ENCODE results near the gene PDC.

The PDC gene

DNA sequence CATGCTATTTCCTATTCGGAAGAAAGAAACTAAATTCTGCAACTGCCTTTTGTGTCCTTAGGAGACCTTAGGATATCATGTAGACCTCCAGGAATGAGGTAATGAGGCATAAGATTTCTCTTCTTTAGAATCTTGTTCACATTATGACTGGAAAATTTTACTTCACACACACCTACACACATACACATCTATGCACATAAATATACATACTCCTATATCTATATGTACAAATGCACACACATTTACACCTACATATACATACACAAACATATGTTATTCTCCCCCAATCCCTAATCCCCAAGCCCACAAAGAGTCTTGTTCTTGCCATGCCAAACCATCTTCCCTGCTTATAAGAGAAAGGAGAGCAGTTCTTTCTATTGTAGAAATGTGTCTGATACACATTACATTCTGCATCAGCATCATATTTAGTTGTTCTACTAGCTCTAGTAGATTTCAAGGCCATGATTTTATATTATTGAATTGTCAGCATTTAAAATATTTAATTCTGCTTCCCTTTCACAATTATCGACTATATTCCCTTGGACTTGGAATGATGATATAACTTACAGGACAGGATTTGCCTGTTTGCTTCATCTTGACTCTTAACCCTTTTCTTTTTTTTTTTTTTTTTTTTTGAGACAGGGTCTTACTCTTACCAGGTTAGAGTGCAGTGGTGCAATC is 35.4 kb upstream of the PDC start:
- no peak for TF ChIP-seq EZH2phosphoT487 (IDR thresholded peaks at IDR 0.05; ENCODE audit: low read depth)
- TF ChIP-seq, protein P1, sequence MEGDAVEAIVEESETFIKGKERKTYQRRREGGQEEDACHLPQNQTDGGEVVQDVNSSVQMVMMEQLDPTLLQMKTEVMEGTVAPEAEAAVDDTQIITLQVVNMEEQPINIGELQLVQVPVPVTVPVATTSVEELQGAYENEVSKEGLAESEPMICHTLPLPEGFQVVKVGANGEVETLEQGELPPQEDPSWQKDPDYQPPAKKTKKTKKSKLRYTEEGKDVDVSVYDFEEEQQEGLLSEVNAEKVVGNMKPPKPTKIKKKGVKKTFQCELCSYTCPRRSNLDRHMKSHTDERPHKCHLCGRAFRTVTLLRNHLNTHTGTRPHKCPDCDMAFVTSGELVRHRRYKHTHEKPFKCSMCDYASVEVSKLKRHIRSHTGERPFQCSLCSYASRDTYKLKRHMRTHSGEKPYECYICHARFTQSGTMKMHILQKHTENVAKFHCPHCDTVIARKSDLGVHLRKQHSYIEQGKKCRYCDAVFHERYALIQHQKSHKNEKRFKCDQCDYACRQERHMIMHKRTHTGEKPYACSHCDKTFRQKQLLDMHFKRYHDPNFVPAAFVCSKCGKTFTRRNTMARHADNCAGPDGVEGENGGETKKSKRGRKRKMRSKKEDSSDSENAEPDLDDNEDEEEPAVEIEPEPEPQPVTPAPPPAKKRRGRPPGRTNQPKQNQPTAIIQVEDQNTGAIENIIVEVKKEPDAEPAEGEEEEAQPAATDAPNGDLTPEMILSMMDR (IDR thresholded peaks at IDR 0.05; ENCODE audit: low read depth, low read length): no peak
- Histone ChIP-seq H3K4me3 (ENCODE audit: low read length) (no peak overlapping the region), H3K36me3 (replicated peaks; ENCODE audit: low read depth, low read length) (no peaks in the 10 kb centered on the region), H3K27me3 (ENCODE audit: low read depth, low read length) (no peaks in the 10 kb centered on the region), H3K27ac (ENCODE audit: low read length) (no peak overlapping the region), H3K4me2 (ENCODE audit: low read length) (no peak overlapping the region), H2AFZ (ENCODE audit: low read depth, low read length) (no peak overlapping the region), H3K79me2 (ENCODE audit: low read length) (no peaks in the 10 kb centered on the region), H3K9ac (ENCODE audit: low read length) (no peak overlapping the region), H3K4me1 (ENCODE audit: low read length) (peaks cover 30% of the 10 kb centered on the region), H4K20me1 (ENCODE audit: insufficient read depth, low read length) (no peaks in the 10 kb centered on the region), H3K9me3 (ENCODE audit: insufficient read depth, low read length) (no peaks in the 10 kb centered on the region)

DNA sequence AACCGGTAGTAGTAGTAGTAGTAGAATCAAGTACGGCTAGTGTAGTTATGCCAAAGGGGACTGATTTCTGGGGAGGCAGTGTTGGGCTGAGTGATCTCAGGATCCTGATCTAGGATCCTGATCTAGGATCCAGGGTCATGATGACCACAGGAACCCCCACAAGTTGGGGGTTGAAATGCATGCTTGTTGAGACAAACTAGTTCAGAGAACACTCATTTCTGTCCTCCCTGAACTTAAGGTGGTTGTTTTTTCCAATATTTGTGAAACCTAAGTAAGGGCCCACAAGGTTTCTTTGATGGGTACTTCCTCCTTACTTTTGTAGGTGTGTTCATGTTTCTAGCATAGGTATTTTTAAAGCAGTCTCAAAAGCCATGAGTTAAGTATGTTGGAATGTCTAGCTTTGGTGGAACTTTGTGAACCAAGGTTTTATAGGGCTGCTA is 33.9 kb upstream of the PDC start:
- Histone ChIP-seq H3K4me2 (ENCODE audit: low read length) (peak overlapping the region; percentile 39), H3K9ac (ENCODE audit: low read length) (no peak overlapping the region), H3K79me2 (ENCODE audit: low read length) (no peaks in the 10 kb centered on the region), H2AFZ (ENCODE audit: low read depth, low read length) (peak overlapping the region; percentile 34; the same call in 1 of the 2 replicates), H4K20me1 (ENCODE audit: insufficient read depth, low read length) (no peaks in the 10 kb centered on the region), H3K36me3 (replicated peaks; ENCODE audit: low read depth, low read length) (no peaks in the 10 kb centered on the region), H3K27ac (ENCODE audit: low read length) (0 out of 2 replicates have a peak overlapping the region, but pooled peaks have one; percentile 13), H3K27me3 (ENCODE audit: low read depth, low read length) (no peaks in the 10 kb centered on the region), H3K9me3 (ENCODE audit: insufficient read depth, low read length) (no peaks in the 10 kb centered on the region), H3K4me3 (ENCODE audit: low read length) (no peak overlapping the region), H3K4me1 (ENCODE audit: low read length) (peaks cover 30% of the 10 kb centered on the region)
- TF ChIP-seq, protein P1 (IDR thresholded peaks at IDR 0.05; ENCODE audit: low read depth, low read length): no peak
- TF ChIP-seq EZH2phosphoT487 (IDR thresholded peaks at IDR 0.05; ENCODE audit: low read depth): no peak

DNA sequence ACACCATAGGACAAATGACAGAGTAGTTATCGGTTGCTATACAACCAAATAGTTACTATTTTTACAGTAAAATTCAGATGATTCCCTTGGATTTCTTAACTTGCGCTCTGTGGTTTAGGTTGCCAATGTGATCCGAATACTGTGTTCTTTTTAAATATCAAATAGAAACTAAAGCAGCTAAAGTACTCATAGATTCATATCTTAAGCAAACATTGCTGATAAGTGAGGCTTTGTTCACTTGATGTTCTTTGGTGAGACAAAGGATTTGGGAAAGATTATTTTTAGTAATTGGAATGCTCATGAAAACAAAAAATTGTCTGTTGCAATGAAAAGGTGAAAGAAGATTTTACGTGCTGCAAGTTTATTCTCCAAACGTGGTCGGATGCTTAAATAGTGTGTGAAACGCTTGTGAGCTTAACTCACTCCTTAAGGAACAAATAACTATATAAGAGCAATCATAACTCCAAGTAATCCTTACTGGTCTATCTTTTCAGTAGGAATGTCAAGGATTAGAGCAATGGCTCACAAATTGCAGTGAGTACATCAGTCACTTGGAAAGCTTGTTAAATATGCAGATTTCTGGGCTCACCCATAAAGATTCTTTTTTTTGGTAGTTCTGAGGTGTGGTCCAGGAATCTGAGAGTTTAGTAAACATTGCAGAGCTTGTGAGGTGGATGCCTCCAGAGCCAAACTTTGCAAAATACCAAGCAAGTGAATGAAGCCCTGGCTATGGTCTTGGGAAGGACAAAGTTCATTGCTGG is 31.8 kb upstream of the PDC start:
- no peak overlapping the region for H3K9ac ChIP-seq (ENCODE audit: low read length)
- no peak overlapping the region for H3K27ac ChIP-seq (ENCODE audit: low read length)
- no peaks in the 10 kb centered on the region for H4K20me1 ChIP-seq (ENCODE audit: insufficient read depth, low read length)
- TF ChIP-seq, protein P1 (IDR thresholded peaks at IDR 0.05; ENCODE audit: low read depth, low read length): no peak
- TF ChIP-seq EZH2phosphoT487 (IDR thresholded peaks at IDR 0.05; ENCODE audit: low read depth): no peak
- H3K79me2 ChIP-seq (ENCODE audit: low read length): no peaks in the 10 kb centered on the region
- no peaks in the 10 kb centered on the region for H3K9me3 ChIP-seq (ENCODE audit: insufficient read depth, low read length)
- H3K4me2 ChIP-seq (ENCODE audit: low read length): no peak overlapping the region
- no peak overlapping the region for H2AFZ ChIP-seq (ENCODE audit: low read depth, low read length)
- no peaks in the 10 kb centered on the region for H3K27me3 ChIP-seq (ENCODE audit: low read depth, low read length)
- H3K4me1 ChIP-seq (ENCODE audit: low read length): peaks cover 36% of the 10 kb centered on the region
- no peaks in the 10 kb centered on the region for H3K36me3 ChIP-seq (replicated peaks; ENCODE audit: low read depth, low read length)
- H3K4me3 ChIP-seq (ENCODE audit: low read length): no peak overlapping the region

DNA sequence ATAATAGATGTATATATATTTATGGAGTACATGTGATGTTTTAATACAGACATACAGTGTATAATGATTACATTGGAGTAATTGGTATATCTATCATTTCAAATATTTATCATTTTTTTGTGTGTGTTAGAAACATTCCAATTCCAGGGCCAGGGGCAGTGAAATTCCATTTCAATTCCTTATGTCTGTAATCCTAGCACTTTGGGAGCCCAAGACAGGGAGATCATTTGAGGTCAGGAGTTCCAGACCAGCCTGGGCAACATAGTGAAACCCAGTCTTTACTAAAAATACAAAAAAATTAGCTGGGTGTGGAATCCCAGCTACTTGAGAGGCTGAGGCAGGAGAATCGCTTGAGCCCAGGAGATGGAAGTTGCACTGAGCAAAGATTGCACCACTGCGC is 30.4 kb upstream of the PDC start:
- TF ChIP-seq, protein P1 (IDR thresholded peaks at IDR 0.05; ENCODE audit: low read depth, low read length): no peak
- no peak for TF ChIP-seq EZH2phosphoT487 (IDR thresholded peaks at IDR 0.05; ENCODE audit: low read depth)
- H3K4me3 ChIP-seq (ENCODE audit: low read length): no peak overlapping the region
- H4K20me1 ChIP-seq (ENCODE audit: insufficient read depth, low read length): no peaks in the 10 kb centered on the region
- no peak overlapping the region for H3K27ac ChIP-seq (ENCODE audit: low read length)
- no peaks in the 10 kb centered on the region for H3K9me3 ChIP-seq (ENCODE audit: insufficient read depth, low read length)
- H3K79me2 ChIP-seq (ENCODE audit: low read length): no peaks in the 10 kb centered on the region
- H3K4me2 ChIP-seq (ENCODE audit: low read length): no peak overlapping the region
- H3K9ac ChIP-seq (ENCODE audit: low read length): no peak overlapping the region
- no peaks in the 10 kb centered on the region for H3K36me3 ChIP-seq (replicated peaks; ENCODE audit: low read depth, low read length)
- no peak overlapping the region for H2AFZ ChIP-seq (ENCODE audit: low read depth, low read length)
- peaks cover 38% of the 10 kb centered on the region for H3K4me1 ChIP-seq (ENCODE audit: low read length)
- H3K27me3 ChIP-seq (ENCODE audit: low read depth, low read length): no peaks in the 10 kb centered on the region

Data from OCI-LY3 (cell line).